GM13977 (cell line): ENCODE measurements around the gene BLM.
A peak's percentile ranks its signal among the peaks of the same experiment; 100 is the strongest.

Source experiments
- DNase-seq: peaks from one replicate; pipeline ENCODE4 v3.0.0; 2012; ENCODE audit warnings: low spot score
- CTCF ChIP-seq: IDR thresholded peaks from 2 replicates; pipeline ENCODE4 v1.5.1; 2012; ENCODE audit warnings: mild to moderate bottlenecking, control low read depth; ENCODE audit not compliant: insufficient read depth; ENCODE audit errors: extremely low read depth, missing control alignments
- in situ Hi-C: fragments of 300-500 bp; cut with MboI; formaldehyde crosslinking; loops from one replicate; pipeline ENCODE4 v1.12.0; 2022; ENCODE audit warnings: low sequenced_read_pairs, low pct_unique_long_range_greater_than_20kb, mixed read lengths, inconsistent platforms; ENCODE audit not compliant: unreplicated experiment

Gene BLM

GRCh38 chr15:90812958-90813265 is 95.8 kb downstream of the BLM start:
- no peak for DNase-seq
- in situ Hi-C loops: no loop called here
- TF ChIP-seq CTCF: no peak

GRCh38 chr15:90813796-90814190 is 96.6 kb downstream of the BLM start:
- in situ Hi-C loops: no loop called here
- no peak for TF ChIP-seq CTCF
- no peak for DNase-seq

- no peak for TF ChIP-seq CTCF
- no peak for DNase-seq
- in situ Hi-C loops: no loop called here
These were observed 97.2 kb downstream of the BLM start for GRCh38 chr15:90814191-90814821.

GRCh38 chr15:90816401-90817116 is 99.4 kb downstream of the BLM start:
- no peak for TF ChIP-seq CTCF
- DNase-seq: no peak
- in situ Hi-C loops: no loop called here

- TF ChIP-seq CTCF: no peak
- in situ Hi-C loops: no loop called here
- no peak for DNase-seq
These were observed 100.2 kb downstream of the BLM start for GRCh38 chr15:90817117-90818057.

GRCh38 chr15:90818251-90819210 is 101.4 kb downstream of the BLM start:
- peak; percentile 68 for DNase-seq

More at GRCh38 chr15:90818251-90819210, 101.4 kb downstream of the BLM start:
- in situ Hi-C loops: no loop called here
- TF ChIP-seq CTCF: peak; percentile 57
